GM21529 (cell line): Measurements from ENCODE around the gene CADPS2.
A peak's percentile ranks its signal among the peaks of the same experiment; 100 is the strongest.

Experiments used
- ATAC-seq: cut with Tn5 transposase; IDR thresholded peaks from one replicate; pipeline ENCODE4 v1.9.1; 2021; ENCODE audit not compliant: unreplicated experiment

CADPS2 gene

GRCh38 chr7:122886357-122887081 is at the start of gene CADPS2:
Gene CADPS2, minus strand, starts transcription at chr7:122886460. Its CDS starts 123 bp downstream, at chr7:122886337.
- peak; percentile 69 for ATAC-seq

- no peak for ATAC-seq
Observed at GRCh38 chr7:122935620-122936019, 49.4 kb upstream of the CADPS2 start.

- ATAC-seq = no peak
Observed at GRCh38 chr7:122919643-122920181, 33.5 kb upstream of the CADPS2 start.

- no peak for ATAC-seq
Observed at GRCh38 chr7:122914812-122915211, 28.6 kb upstream of the CADPS2 start.

GRCh38 chr7:122913608-122914007 is 27.3 kb upstream of the CADPS2 start:
- ATAC-seq = no peak

- no peak for ATAC-seq
Observed at GRCh38 chr7:122902751-122903495, 16.7 kb upstream of the CADPS2 start.

- ATAC-seq = no peak
Observed at GRCh38 chr7:122901250-122901649, 15.0 kb upstream of the CADPS2 start.

- ATAC-seq = no peak
Observed at GRCh38 chr7:122896509-122896908, 10.2 kb upstream of the CADPS2 start.

- ATAC-seq = no peak
Observed at GRCh38 chr7:122893486-122893885, 7.2 kb upstream of the CADPS2 start.

- no peak for ATAC-seq
Observed at GRCh38 chr7:122889116-122889515, 2.9 kb upstream of the CADPS2 start.

- ATAC-seq = no peak
Observed at GRCh38 chr7:122887848-122888247, 1.6 kb upstream of the CADPS2 start.

GRCh38 chr7:122887198-122887597 is 938 bp upstream of the CADPS2 start:
- no peak for ATAC-seq

GRCh38 chr7:122885583-122886356 is 490 bp downstream of the CADPS2 start:
- peak; percentile 19 for ATAC-seq

- no peak for ATAC-seq
Observed at GRCh38 chr7:122884186-122884585, 2.1 kb downstream of the CADPS2 start.

- no peak for ATAC-seq
Observed at GRCh38 chr7:122883049-122883680, 3.1 kb downstream of the CADPS2 start.

GRCh38 chr7:122881324-122881723 is 4.9 kb downstream of the CADPS2 start:
- ATAC-seq = no peak

- ATAC-seq = no peak
Observed at GRCh38 chr7:122869260-122869659, 17.0 kb downstream of the CADPS2 start.

- no peak for ATAC-seq
Observed at GRCh38 chr7:122867471-122867980, 18.7 kb downstream of the CADPS2 start.

- no peak for ATAC-seq
Observed at GRCh38 chr7:122864838-122865237, 21.4 kb downstream of the CADPS2 start.

GRCh38 chr7:122864016-122864415 is 22.2 kb downstream of the CADPS2 start:
- no peak for ATAC-seq

GRCh38 chr7:122858320-122858719 is 27.9 kb downstream of the CADPS2 start:
- no peak for ATAC-seq
